ENCODE data around the gene HADHA.
"Not testable (repeated sequence)": the region's sequence is repeated elsewhere in the genome, so short reads cannot be mapped to it uniquely, and the experiment has no call there.

The HADHA gene

GRCh38 chr2:26173776-26174482 lies 70.5 kb downstream of the HADHA start:
- peak; percentile 49 for DNase-seq (ENCODE audit: low spot score)

- DNase-seq (ENCODE audit: low spot score) = peak; percentile 95
Observed at GRCh38 chr2:26172871-26173775, 71.3 kb downstream of the HADHA start, which contains the start of gene GAREM2. Gene GAREM2, plus strand, starts transcription at chr2:26173088. Its CDS starts 133 bp downstream, at chr2:26173221.

GRCh38 chr2:26172189-26172870 lies 72.1 kb downstream of the HADHA start:
- DNase-seq (ENCODE audit: low spot score) = no peak

- DNase-seq (ENCODE audit: low spot score) = no peak
Observed at GRCh38 chr2:26170795-26171194, 73.6 kb downstream of the HADHA start.

- DNase-seq (ENCODE audit: low spot score) = no peak
Observed at GRCh38 chr2:26169681-26170414, 74.6 kb downstream of the HADHA start.

- DNase-seq (ENCODE audit: low spot score) = no peak
Observed at GRCh38 chr2:26169226-26169625, 75.2 kb downstream of the HADHA start.

- DNase-seq (ENCODE audit: low spot score) = no peak
Observed at GRCh38 chr2:26168785-26169184, 75.6 kb downstream of the HADHA start.

- not testable (repeated sequence) for DNase-seq (ENCODE audit: low spot score)
Observed at GRCh38 chr2:26166541-26166940, 77.9 kb downstream of the HADHA start.

- DNase-seq (ENCODE audit: low spot score) = no peak
Observed at GRCh38 chr2:26165403-26165802, 79.0 kb downstream of the HADHA start.

- no peak for DNase-seq (ENCODE audit: low spot score)
Observed at GRCh38 chr2:26164641-26165211, 79.7 kb downstream of the HADHA start.

GRCh38 chr2:26164231-26164630 lies 80.2 kb downstream of the HADHA start:
- DNase-seq (ENCODE audit: low spot score) = no peak

- DNase-seq (ENCODE audit: low spot score) = no peak
Observed at GRCh38 chr2:26162963-26163362, 81.5 kb downstream of the HADHA start.

GRCh38 chr2:26161926-26162325 lies 82.5 kb downstream of the HADHA start:
- DNase-seq (ENCODE audit: low spot score) = no peak

- DNase-seq (ENCODE audit: low spot score) = no peak
Observed at GRCh38 chr2:26157580-26157979, 86.9 kb downstream of the HADHA start.

GRCh38 chr2:26150243-26150642 lies 94.2 kb downstream of the HADHA start:
- no peak for DNase-seq (ENCODE audit: low spot score)

GRCh38 chr2:26148501-26148900 lies 95.9 kb downstream of the HADHA start:
- DNase-seq (ENCODE audit: low spot score) = peak; percentile 44

GRCh38 chr2:26144953-26145680 lies 99.3 kb downstream of the HADHA start:
- DNase-seq (ENCODE audit: low spot score) = peak; percentile 72

GRCh38 chr2:26144031-26144430 lies 100.4 kb downstream of the HADHA start:
- no peak for DNase-seq (ENCODE audit: low spot score)

- DNase-seq (ENCODE audit: low spot score) = no peak
Observed at GRCh38 chr2:26141145-26141769, 103.2 kb downstream of the HADHA start.

All from iPS-NIHi11 (cell line).